SK-N-SH treated with all-trans-retinoic acid at 6 μM for 48 hours (cell line): Measurements from ENCODE around the gene ARHGAP28.
"Not testable (repeated sequence)": the region's sequence is repeated elsewhere in the genome, so short reads cannot be mapped to it uniquely, and the experiment has no call there.

Source experiments
- ATAC-seq: fragments of 200-7000 bp; cut with Tn5 transposase; 3 replicates; pipeline ENCODE4 v1.9.1; 2020; ENCODE audit warnings: mild to moderate bottlenecking, moderate library complexity
- ARNTL ChIP-seq: fragments of 450-650 bp; formaldehyde crosslinking; IDR thresholded peaks from 2 replicates; pipeline ENCODE4 v1.5.0; 2020; ENCODE audit warnings: low read depth, mild to moderate bottlenecking, moderate library complexity, borderline replicate concordance
- BACH2 ChIP-seq: fragments of 250-450 bp; sonication (Bioruptor Pico); IDR thresholded peaks from 2 replicates; pipeline ENCODE4 v1.9.0; 2021; ENCODE audit warnings: mild to moderate bottlenecking, borderline replicate concordance
- CSDC2 ChIP-seq: fragments of 250-450 bp; sonication (Bioruptor Pico); IDR thresholded peaks from 2 replicates; pipeline ENCODE4 v1.5.0; 2020; ENCODE audit warnings: mild to moderate bottlenecking, moderate library complexity
- ESRRG ChIP-seq: fragments of 250-450 bp; sonication (Bioruptor Pico); IDR thresholded peaks from 2 replicates; pipeline ENCODE4 v1.6.1; 2021; ENCODE audit warnings: mild to moderate bottlenecking
- GLIS3 ChIP-seq: fragments of 250-450 bp; sonication (Bioruptor Pico); IDR thresholded peaks from 2 replicates; pipeline ENCODE4 v1.5.0; 2020; ENCODE audit warnings: mild to moderate bottlenecking, moderate library complexity
- ISL1 ChIP-seq: fragments of 250-450 bp; sonication (Bioruptor Pico); IDR thresholded peaks from 2 replicates; pipeline ENCODE4 v2.1.2; 2022; ENCODE audit warnings: mild to moderate bottlenecking, moderate library complexity
- OSR1 ChIP-seq: fragments of 250-450 bp; sonication (Bioruptor Pico); IDR thresholded peaks from 2 replicates; pipeline ENCODE4 v1.8.0; 2022; ENCODE audit warnings: moderate library complexity, mild to moderate bottlenecking, inconsistent platforms
- PPARA ChIP-seq: fragments of 250-450 bp; sonication (Bioruptor Pico); IDR thresholded peaks from 2 replicates; pipeline ENCODE4 v1.5.0; 2020; ENCODE audit warnings: mild to moderate bottlenecking, borderline replicate concordance
- RARB ChIP-seq: fragments of 250-450 bp; sonication (Bioruptor Pico); IDR thresholded peaks from 2 replicates; pipeline ENCODE4 v1.8.0; 2021; ENCODE audit warnings: mild to moderate bottlenecking, moderate library complexity
- TCF4 ChIP-seq: fragments of 250-450 bp; sonication (Bioruptor Pico); IDR thresholded peaks from 2 replicates; pipeline ENCODE4 v1.8.0; 2021; ENCODE audit warnings: mild to moderate bottlenecking, moderate library complexity, borderline replicate concordance
- TOX ChIP-seq: fragments of 250-450 bp; sonication (Bioruptor Pico); IDR thresholded peaks from 2 replicates; pipeline ENCODE4 v1.8.0; 2021; ENCODE audit warnings: mild to moderate bottlenecking, moderate library complexity, borderline replicate concordance
- ZC3H10 ChIP-seq: fragments of 250-450 bp; sonication (Bioruptor Pico); IDR thresholded peaks from 2 replicates; pipeline ENCODE4 v1.5.1; 2021; ENCODE audit warnings: mild to moderate bottlenecking, moderate library complexity
- ZFP3 ChIP-seq: fragments of 250-450 bp; sonication (Bioruptor Pico); IDR thresholded peaks from 2 replicates; pipeline ENCODE4 v1.5.0; 2020; ENCODE audit warnings: mild to moderate bottlenecking, moderate library complexity
- ZFP30 ChIP-seq: fragments of 450-650 bp; formaldehyde crosslinking; IDR thresholded peaks from 2 replicates; pipeline ENCODE4 v1.5.0; 2022; ENCODE audit warnings: mild to moderate bottlenecking, moderate library complexity
- ZNF565 ChIP-seq: fragments of 450-650 bp; formaldehyde crosslinking; conservative IDR thresholded peaks from 2 replicates; pipeline ENCODE4 v1.5.0; 2020; ENCODE audit warnings: low read depth, mild to moderate bottlenecking, moderate library complexity
- ZNF70 ChIP-seq: fragments of 450-650 bp; formaldehyde crosslinking; IDR thresholded peaks from 2 replicates; pipeline ENCODE4 v1.5.0; 2020; ENCODE audit warnings: mild to moderate bottlenecking, moderate library complexity
- ZNF8 ChIP-seq: fragments of 450-650 bp; formaldehyde crosslinking; IDR thresholded peaks from 2 replicates; pipeline ENCODE4 v1.5.0; 2020; ENCODE audit warnings: mild to moderate bottlenecking, moderate library complexity
- TF ChIP-seq, protein P1 (sequence below): fragments of 250-450 bp; sonication (Bioruptor Pico); IDR thresholded peaks from 2 replicates; pipeline ENCODE4 v1.5.0; 2020; ENCODE audit warnings: mild to moderate bottlenecking, moderate library complexity
- TF ChIP-seq, protein P2 (sequence below): fragments of 250-450 bp; sonication (Bioruptor Pico); IDR thresholded peaks from 2 replicates; pipeline ENCODE4 v1.8.0; 2020; ENCODE audit warnings: mild to moderate bottlenecking, moderate library complexity, borderline replicate concordance
- TF ChIP-seq, protein P3 (sequence below): fragments of 250-450 bp; sonication (Bioruptor Pico); IDR thresholded peaks from 2 replicates; pipeline ENCODE4 v1.8.0; 2021; ENCODE audit warnings: low read depth, mild to moderate bottlenecking, moderate library complexity, borderline replicate concordance
- TF ChIP-seq, protein P4 (sequence below): fragments of 250-450 bp; sonication (Bioruptor Pico); IDR thresholded peaks from 2 replicates; pipeline ENCODE4 v1.5.1; 2020; ENCODE audit warnings: low read depth, mild to moderate bottlenecking, moderate library complexity

Gene ARHGAP28

DNA sequence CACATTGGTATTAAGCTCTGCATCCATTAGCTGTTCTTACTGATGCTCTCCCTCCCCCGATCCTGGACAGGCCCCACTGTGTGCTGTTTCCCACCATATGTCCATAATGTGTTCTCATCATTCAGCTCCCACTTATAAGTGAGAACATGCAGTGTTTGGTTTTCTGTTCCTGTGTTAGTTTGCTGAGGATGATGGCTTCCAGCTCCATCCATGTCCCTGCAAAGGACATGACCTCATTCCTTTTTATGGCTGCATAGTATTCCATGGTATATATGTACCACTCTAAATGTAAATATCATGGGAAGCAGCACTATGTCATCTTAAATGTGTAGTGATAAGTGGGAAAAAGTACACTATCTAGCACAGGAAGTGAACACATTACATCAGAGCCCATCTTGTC is 116.0 kb downstream of the ARHGAP28 start:
- ATAC-seq = not testable (repeated sequence)

DNA sequence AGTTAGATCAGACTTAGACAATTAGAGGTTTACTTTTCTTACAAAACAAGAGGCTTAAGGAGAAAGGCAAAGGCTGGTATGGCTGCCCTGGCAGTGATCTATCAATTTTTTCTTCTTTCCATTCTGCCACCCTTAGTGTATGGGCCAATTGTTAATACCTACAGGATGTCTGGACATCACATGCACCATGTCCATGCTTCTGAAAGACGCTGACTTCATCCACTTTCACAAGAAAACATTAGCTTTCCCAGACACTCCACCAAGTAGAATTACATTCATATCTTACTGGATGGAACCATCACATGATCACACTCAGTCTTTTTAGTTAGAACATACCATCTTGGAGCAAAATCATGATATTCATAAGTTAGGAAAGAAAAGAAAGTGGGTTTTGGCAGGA is 120.9 kb downstream of the ARHGAP28 start:
- ATAC-seq = no peak
- TF ChIP-seq BACH2 (CRISPR knock-in tag) (no peak), GLIS3 (CRISPR knock-in tag) (no peak), ZC3H10 (CRISPR knock-in tag) (no peak), PPARA (CRISPR knock-in tag) (no peak), CSDC2 (CRISPR knock-in tag) (no peak), ZNF565 (CRISPR knock-in tag) (no peak)
- TF ChIP-seq, protein P1, sequence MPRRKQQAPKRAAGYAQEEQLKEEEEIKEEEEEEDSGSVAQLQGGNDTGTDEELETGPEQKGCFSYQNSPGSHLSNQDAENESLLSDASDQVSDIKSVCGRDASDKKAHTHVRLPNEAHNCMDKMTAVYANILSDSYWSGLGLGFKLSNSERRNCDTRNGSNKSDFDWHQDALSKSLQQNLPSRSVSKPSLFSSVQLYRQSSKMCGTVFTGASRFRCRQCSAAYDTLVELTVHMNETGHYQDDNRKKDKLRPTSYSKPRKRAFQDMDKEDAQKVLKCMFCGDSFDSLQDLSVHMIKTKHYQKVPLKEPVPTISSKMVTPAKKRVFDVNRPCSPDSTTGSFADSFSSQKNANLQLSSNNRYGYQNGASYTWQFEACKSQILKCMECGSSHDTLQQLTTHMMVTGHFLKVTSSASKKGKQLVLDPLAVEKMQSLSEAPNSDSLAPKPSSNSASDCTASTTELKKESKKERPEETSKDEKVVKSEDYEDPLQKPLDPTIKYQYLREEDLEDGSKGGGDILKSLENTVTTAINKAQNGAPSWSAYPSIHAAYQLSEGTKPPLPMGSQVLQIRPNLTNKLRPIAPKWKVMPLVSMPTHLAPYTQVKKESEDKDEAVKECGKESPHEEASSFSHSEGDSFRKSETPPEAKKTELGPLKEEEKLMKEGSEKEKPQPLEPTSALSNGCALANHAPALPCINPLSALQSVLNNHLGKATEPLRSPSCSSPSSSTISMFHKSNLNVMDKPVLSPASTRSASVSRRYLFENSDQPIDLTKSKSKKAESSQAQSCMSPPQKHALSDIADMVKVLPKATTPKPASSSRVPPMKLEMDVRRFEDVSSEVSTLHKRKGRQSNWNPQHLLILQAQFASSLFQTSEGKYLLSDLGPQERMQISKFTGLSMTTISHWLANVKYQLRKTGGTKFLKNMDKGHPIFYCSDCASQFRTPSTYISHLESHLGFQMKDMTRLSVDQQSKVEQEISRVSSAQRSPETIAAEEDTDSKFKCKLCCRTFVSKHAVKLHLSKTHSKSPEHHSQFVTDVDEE (CRISPR knock-in tag) = no peak

DNA sequence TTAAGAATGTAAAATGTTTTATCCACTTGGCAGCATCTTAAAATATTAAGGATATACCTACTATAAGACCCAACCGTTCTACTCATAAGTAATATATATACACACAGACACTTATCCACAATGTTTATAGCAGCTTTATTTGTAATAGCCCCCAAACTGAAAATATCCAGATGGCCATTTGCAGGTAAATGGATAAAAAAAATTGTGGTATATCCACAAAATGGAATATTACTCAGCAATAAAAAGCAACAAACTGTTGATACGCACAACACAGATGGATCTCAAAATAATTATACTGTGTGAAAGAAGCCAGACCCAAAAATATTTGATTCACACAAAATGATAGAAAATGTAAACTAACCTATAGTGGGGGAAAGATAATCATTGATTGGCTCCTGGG is 122.0 kb downstream of the ARHGAP28 start:
- TF ChIP-seq GLIS3 (CRISPR knock-in tag) (no peak), ZNF8 (CRISPR knock-in tag) (peak; percentile 100), OSR1 (CRISPR knock-in tag) (no peak)
- no peak for ATAC-seq

DNA sequence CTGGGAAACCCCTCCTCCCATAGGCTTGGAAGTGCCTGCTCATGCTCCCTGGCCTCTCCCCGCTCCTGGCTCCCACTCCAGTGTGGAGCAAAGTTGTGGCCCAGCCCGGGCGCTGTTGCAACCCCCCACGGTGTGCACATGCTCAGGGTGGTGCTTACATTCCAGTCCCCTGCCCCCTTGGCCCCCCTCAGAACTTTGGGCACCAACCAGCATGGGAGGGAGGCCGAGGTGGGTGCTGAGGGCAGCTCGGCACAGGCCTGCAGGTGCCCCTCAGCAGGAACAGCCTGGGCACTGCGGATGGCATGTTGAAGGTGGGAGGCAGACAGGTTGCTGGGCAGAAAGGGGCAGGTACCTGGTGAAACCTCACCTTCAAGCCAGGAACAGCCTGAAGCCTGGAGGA is 125.3 kb downstream of the ARHGAP28 start:
- TF ChIP-seq PPARA (CRISPR knock-in tag) = no peak
- TF ChIP-seq, protein P2, sequence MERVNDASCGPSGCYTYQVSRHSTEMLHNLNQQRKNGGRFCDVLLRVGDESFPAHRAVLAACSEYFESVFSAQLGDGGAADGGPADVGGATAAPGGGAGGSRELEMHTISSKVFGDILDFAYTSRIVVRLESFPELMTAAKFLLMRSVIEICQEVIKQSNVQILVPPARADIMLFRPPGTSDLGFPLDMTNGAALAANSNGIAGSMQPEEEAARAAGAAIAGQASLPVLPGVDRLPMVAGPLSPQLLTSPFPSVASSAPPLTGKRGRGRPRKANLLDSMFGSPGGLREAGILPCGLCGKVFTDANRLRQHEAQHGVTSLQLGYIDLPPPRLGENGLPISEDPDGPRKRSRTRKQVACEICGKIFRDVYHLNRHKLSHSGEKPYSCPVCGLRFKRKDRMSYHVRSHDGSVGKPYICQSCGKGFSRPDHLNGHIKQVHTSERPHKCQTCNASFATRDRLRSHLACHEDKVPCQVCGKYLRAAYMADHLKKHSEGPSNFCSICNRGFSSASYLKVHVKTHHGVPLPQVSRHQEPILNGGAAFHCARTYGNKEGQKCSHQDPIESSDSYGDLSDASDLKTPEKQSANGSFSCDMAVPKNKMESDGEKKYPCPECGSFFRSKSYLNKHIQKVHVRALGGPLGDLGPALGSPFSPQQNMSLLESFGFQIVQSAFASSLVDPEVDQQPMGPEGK (CRISPR knock-in tag) = no peak
- TF ChIP-seq ISL1 (CRISPR knock-in tag) = no peak
- no peak for TF ChIP-seq ZNF565 (CRISPR knock-in tag)
- TF ChIP-seq, protein P3, sequence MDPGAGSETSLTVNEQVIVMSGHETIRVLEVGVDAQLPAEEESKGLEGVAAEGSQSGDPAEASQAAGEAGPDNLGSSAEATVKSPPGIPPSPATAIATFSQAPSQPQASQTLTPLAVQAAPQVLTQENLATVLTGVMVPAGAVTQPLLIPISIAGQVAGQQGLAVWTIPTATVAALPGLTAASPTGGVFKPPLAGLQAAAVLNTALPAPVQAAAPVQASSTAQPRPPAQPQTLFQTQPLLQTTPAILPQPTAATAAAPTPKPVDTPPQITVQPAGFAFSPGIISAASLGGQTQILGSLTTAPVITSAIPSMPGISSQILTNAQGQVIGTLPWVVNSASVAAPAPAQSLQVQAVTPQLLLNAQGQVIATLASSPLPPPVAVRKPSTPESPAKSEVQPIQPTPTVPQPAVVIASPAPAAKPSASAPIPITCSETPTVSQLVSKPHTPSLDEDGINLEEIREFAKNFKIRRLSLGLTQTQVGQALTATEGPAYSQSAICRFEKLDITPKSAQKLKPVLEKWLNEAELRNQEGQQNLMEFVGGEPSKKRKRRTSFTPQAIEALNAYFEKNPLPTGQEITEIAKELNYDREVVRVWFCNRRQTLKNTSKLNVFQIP (CRISPR knock-in tag) = no peak
- no peak for TF ChIP-seq ZFP30 (CRISPR knock-in tag)
- ATAC-seq = no peak

DNA sequence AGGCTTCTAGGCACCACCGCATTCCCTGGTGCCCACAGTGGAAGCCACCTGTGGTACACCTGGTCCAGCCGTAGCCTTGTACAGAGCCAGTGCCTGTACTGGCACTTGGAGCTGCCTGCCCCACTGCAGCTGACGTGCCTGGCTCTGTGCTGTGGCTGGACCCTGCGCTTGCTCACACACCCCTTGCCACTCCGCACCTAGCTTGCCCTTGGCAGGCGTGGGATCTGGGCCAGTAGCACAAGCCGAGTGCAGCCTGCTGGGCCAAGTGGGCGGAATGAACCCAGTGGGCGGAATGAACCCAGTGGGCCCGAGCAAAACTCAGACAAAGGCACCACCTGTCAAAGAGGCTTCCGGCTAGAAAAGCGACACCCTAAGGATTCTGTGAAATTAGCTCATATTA is 126.3 kb downstream of the ARHGAP28 start:
- no peak for TF ChIP-seq RARB (CRISPR knock-in tag)
- no peak for TF ChIP-seq ZFP30 (CRISPR knock-in tag)
- TF ChIP-seq, protein P4, sequence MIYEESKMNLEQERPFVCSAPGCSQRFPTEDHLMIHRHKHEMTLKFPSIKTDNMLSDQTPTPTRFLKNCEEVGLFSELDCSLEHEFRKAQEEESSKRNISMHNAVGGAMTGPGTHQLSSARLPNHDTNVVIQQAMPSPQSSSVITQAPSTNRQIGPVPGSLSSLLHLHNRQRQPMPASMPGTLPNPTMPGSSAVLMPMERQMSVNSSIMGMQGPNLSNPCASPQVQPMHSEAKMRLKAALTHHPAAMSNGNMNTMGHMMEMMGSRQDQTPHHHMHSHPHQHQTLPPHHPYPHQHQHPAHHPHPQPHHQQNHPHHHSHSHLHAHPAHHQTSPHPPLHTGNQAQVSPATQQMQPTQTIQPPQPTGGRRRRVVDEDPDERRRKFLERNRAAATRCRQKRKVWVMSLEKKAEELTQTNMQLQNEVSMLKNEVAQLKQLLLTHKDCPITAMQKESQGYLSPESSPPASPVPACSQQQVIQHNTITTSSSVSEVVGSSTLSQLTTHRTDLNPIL (CRISPR knock-in tag) = no peak
- no peak for TF ChIP-seq PPARA (CRISPR knock-in tag)
- no peak for TF ChIP-seq CSDC2 (CRISPR knock-in tag)
- no peak for TF ChIP-seq OSR1 (CRISPR knock-in tag)
- no peak for TF ChIP-seq BACH2 (CRISPR knock-in tag)
- TF ChIP-seq ZNF8 (CRISPR knock-in tag) = no peak
- TF ChIP-seq TOX (CRISPR knock-in tag) = no peak
- TF ChIP-seq ZFP3 (CRISPR knock-in tag) = no peak
- TF ChIP-seq ZNF565 (CRISPR knock-in tag) = no peak
- no peak for TF ChIP-seq ZNF70 (CRISPR knock-in tag)
- TF ChIP-seq GLIS3 (CRISPR knock-in tag) = no peak
- no peak for TF ChIP-seq TCF4
- no peak for TF ChIP-seq ARNTL (CRISPR knock-in tag)
- TF ChIP-seq, protein P2 (CRISPR knock-in tag) = no peak
- TF ChIP-seq ESRRG = no peak
- TF ChIP-seq, protein P3 (CRISPR knock-in tag) = no peak
- no peak for ATAC-seq
